ENCODE measurements around the gene ST8SIA6. TPM values are rescaled to one million over a fixed set of nuclear protein-coding genes. Genes with fewer than 3 reads are reported as not detected.
A peak's percentile ranks its signal among the peaks of the same experiment; 100 is the strongest.

Gene ST8SIA6
- total and polyA plus RNA-seq, 2 of the 8 experiments (the other 6 are each of a cell fraction or from before 2014, with no cell fraction given): 0.70 to 1.1 TPM

GRCh38 chr10:17453035-17453372 is 1.4 kb downstream of the ST8SIA6 start:
- peak overlapping the region; percentile 54 to 98 for H3K4me2 ChIP-seq (ENCODE audit: insufficient read depth in 1 of 2, low read depth in 2 of 2, low read length in 2 of 2)
- DNase-seq (ENCODE audit: low read depth in 1 of 2, low spot score in 2 of 2): no peak
- no peak overlapping the region for H2BK12ac ChIP-seq (ENCODE audit: low read depth, low read length)
- H2BK15ac ChIP-seq (ENCODE audit: low read length): no peak overlapping the region
- H4K91ac ChIP-seq (replicated peaks; ENCODE audit: insufficient read length, low read length): peak overlapping the region; percentile 52
- peaks cover 13% of the 10 kb centered on the region; the same call in 1 of the 2 replicates for H3K23me2 ChIP-seq (ENCODE audit: low read depth, low read length)
- peaks cover 3 to 12% (median 8%) of the 10 kb centered on the region in 4 experiments; a peak in 4 of 7 replicates for H3K4me1 ChIP-seq (replicated peaks in 1 of 4; ENCODE audit: control insufficient read depth in 3 of 4, insufficient read depth in 4 of 4, low read length in 3 of 4)
- H2BK20ac ChIP-seq (ENCODE audit: low read length): no peak overlapping the region
- H3K56ac ChIP-seq (replicated peaks; ENCODE audit: insufficient read length, low read depth, low read length): peak overlapping the region; percentile 9
- no peak overlapping the region for H4K8ac ChIP-seq (ENCODE audit: extremely low read depth, insufficient read depth, low read length)
- no peak overlapping the region for H4K5ac ChIP-seq (ENCODE audit: insufficient read length, low read depth, low read length)
- H3K18ac ChIP-seq (ENCODE audit: extremely low read depth, low read length): no peak overlapping the region; the same call in 1 of the 2 replicates
- ChIA-PET POLR2A (ENCODE audit: partially characterized antibody) (interaction anchor here (0.8 to 0.9 kb wide), 2 partner anchors 12 to 101 kb away, joined by 3 to 4 read pairs; no protein-coding TSS in a partner anchor), CTCF (ENCODE audit: partially characterized antibody) (interaction anchor here (0.8 to 1.4 kb wide), 2 partner anchors 10 to 77 kb away, joined by 3 to 5 read pairs; no protein-coding TSS in a partner anchor)
- WGBS, 2 experiments (ENCODE audit: extremely low coverage in 1 of 2, insufficient coverage in 1 of 2, insufficient read length in 1 of 2, insufficient replicate concordance in 2 of 2, low coverage in 1 of 2, low lambda C conversion rate in 2 of 2, missing lambda C conversion rate in 1 of 2): 5% methylated on average over 2 of the region's 7 CpGs; no CpG with 5 or more reads in 1 of the 2 experiments
- H3K14ac ChIP-seq (ENCODE audit: insufficient read length): no peak overlapping the region
- H3K27me3 ChIP-seq (replicated peaks in 1 of 4; ENCODE audit: control insufficient read depth in 3 of 4, extremely low read depth in 1 of 4, insufficient read depth in 3 of 4, low read length in 3 of 4): peaks cover 9 to 14% (median 13%) of the 10 kb centered on the region in 4 experiments; a peak in 6 of 7 replicates
- no peaks in the 10 kb centered on the region for H4K20me1 ChIP-seq (replicated peaks in 1 of 2; ENCODE audit: control insufficient read depth in 1 of 2, insufficient read depth in 2 of 2, low read length in 2 of 2)
- no peaks in the 10 kb centered on the region for H3K79me2 ChIP-seq (ENCODE audit: control insufficient read depth in 1 of 2, insufficient read depth in 2 of 2, low read length in 2 of 2)
- no peak overlapping the region for H2BK120ac ChIP-seq (replicated peaks; ENCODE audit: low read depth, low read length)
- no peak overlapping the region for H2BK5ac ChIP-seq (ENCODE audit: low read depth, low read length)
- H3K9ac ChIP-seq (replicated peaks in 1 of 4; ENCODE audit: extremely low read depth in 1 of 4, low read depth in 3 of 4, low read length in 3 of 4): peak overlapping the region in 2 of 4 experiments; percentile 29 to 43; a peak in 3 of 7 replicates
- H2AFZ ChIP-seq (ENCODE audit: low read length): no peak overlapping the region
- peaks cover 11 to 18% of the 10 kb centered on the region in 2 experiments for H3K9me3 ChIP-seq (ENCODE audit: insufficient read depth in 2 of 2, low read depth in 1 of 2, low read length in 1 of 2)
- no peak overlapping the region for H3K23ac ChIP-seq (ENCODE audit: insufficient read length)
- H2AK5ac ChIP-seq (ENCODE audit: low read depth, low read length): no peak overlapping the region
- H3K27ac ChIP-seq (ENCODE audit: low read depth, low read length): no peak overlapping the region
- no peaks in the 10 kb centered on the region; the same call in 1 of the 2 replicates for H3K79me1 ChIP-seq (ENCODE audit: low read depth, low read length)
- peaks cover 0 to 7% (median 0%) of the 10 kb centered on the region in 4 experiments; a peak in 2 of 8 replicates for H3K36me3 ChIP-seq (ENCODE audit: control insufficient read depth in 2 of 4, insufficient read depth in 4 of 4, low read length in 3 of 4)
- peak overlapping the region; percentile 57 to 78 (median 72) for H3K4me3 ChIP-seq (ENCODE audit: extremely low read depth in 1 of 4, insufficient read depth in 2 of 4, low read depth in 3 of 4, low read length in 4 of 4)
- no peak for FAIRE-seq
- H3K4ac ChIP-seq (replicated peaks; ENCODE audit: insufficient read length, low read depth, low read length): no peak overlapping the region
- no peak for TF ChIP-seq NRF1 (IDR thresholded peaks at IDR 0.05; ENCODE audit: low read depth, low read length)
- no peak for TF ChIP-seq HDAC6 (IDR thresholded peaks at IDR 0.05; ENCODE audit: low read depth, low read length)
- TF ChIP-seq MAFK (IDR thresholded peaks at IDR 0.05; ENCODE audit: low read depth, low read length): no peak
- TF ChIP-seq ZNF274 (IDR thresholded peaks at IDR 0.05; ENCODE audit: borderline replicate concordance, extremely low read depth, low read length): no peak
- TF ChIP-seq KDM4A (IDR thresholded peaks at IDR 0.05; ENCODE audit: low read depth, low read length, severe bottlenecking): no peak
- TF ChIP-seq NANOG (IDR thresholded peaks at IDR 0.05; ENCODE audit: insufficient read depth, low read depth, low read length, poor library complexity, severe bottlenecking): no peak
- no peak for TF ChIP-seq CBX8 (IDR thresholded peaks at IDR 0.05; ENCODE audit: borderline replicate concordance, low read depth, low read length)
- TF ChIP-seq RNF2 (IDR thresholded peaks at IDR 0.05; ENCODE audit: borderline replicate concordance, low read depth, low read length, missing control alignments, poor library complexity, severe bottlenecking): no peak
- no peak for TF ChIP-seq POU5F1 (IDR thresholded peaks at IDR 0.05; ENCODE audit: low read depth, low read length)
- no peak for TF ChIP-seq CHD1 (IDR thresholded peaks at IDR 0.05; ENCODE audit: low read depth, low read length)
- no peak for TF ChIP-seq RXRA (IDR thresholded peaks at IDR 0.05; ENCODE audit: insufficient read depth, low read depth, low read length)

All from H1 (cell line).